IPS DF 4.7 (cell line): ENCODE results near the gene SLC17A9.

ENCODE experiments used
- DNase-seq: peaks from one replicate; pipeline ENCODE4 v3.0.0-alpha.2; 2013; ENCODE audit warnings: low spot score; ENCODE audit errors: extremely low read depth

The SLC17A9 gene

GRCh38 chr20:62967628-62968351, 15.3 kb downstream of the SLC17A9 start:
- DNase-seq, result no peak

DNA sequence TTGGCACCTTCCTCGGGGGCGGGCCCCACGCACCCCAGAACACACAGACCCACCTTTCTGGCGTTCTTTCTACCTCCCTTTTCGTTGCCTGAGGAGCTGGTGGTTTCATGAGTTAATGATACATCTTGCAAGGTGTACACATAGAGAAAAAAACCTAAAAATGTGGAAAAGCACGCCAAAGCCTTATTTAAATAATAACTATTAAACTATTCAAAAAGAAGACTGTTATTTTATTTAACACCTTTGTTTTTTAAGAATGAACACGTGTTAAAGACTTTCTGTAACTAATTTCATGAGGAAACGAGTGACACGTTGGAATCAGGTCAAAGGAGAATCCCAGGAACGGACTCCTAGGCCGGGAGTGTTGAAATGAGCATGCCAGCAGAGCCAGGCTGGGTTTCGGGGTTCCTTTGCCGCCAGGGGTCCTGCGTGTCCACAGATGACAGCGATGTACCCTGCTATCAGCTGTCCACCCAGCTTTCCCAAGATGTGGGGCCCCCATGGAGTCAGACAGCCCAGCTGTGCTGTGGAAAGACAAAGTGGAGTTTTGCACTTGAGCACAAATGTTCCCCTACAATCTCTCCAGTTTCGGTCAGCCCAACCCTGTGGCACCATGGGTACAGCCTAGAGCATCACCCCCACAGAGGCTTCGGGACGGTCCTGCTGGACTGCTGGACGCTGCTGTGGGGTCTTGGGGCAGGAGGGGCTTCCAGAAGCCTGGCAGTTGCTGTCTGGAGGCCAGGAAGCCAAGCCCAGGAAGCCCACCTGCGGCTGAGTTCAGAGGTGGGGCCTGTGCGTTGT, 16.1 kb downstream of the SLC17A9 start:
- no peak for DNase-seq

DNA sequence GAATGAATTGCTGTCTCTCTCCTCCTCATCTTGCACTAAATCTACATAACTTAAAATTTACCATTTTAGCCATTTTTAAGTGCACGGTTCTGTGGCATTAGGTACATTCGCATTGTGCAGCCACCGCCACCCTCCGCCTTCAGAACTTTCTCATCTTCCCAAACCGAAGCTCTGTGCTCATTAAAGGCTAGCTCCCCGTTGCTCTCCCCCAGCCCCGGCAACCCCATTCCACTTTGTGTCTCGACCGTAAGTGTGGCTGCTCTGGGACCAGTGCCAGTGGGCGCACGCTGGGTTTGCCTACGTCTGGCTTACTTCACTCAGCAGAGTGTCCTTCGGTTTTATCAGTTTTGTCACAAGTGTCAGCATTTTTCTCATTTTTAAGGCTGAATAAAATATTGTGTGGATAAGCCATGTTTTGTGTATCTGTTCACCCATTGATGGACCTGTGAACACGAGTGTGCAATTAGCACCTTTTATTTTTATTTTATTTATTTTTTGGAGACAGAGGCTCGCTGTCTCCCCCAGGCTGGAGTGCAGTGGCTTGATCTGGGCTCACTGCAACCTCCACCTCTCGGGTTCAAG, 16.8 kb downstream of the SLC17A9 start:
- DNase-seq, result no peak

DNA sequence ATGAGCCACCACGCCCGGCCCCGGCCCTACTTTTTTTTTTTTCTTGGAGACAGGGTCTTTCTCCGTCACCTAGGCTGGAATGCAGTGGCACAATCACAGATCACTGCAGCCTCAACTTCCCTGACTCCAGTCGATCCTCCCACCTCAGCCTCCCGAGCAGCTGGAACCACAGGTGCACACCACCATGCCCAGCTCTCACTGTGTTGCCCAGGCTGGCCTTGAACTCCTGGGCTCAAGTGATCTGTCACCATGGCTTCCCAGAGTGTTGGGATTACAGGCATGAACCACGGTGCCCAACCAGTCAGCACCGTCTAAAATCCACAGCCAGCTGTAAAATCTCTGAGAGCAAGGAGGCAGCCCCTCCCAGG, 17.4 kb downstream of the SLC17A9 start:
- no peak for DNase-seq

DNA sequence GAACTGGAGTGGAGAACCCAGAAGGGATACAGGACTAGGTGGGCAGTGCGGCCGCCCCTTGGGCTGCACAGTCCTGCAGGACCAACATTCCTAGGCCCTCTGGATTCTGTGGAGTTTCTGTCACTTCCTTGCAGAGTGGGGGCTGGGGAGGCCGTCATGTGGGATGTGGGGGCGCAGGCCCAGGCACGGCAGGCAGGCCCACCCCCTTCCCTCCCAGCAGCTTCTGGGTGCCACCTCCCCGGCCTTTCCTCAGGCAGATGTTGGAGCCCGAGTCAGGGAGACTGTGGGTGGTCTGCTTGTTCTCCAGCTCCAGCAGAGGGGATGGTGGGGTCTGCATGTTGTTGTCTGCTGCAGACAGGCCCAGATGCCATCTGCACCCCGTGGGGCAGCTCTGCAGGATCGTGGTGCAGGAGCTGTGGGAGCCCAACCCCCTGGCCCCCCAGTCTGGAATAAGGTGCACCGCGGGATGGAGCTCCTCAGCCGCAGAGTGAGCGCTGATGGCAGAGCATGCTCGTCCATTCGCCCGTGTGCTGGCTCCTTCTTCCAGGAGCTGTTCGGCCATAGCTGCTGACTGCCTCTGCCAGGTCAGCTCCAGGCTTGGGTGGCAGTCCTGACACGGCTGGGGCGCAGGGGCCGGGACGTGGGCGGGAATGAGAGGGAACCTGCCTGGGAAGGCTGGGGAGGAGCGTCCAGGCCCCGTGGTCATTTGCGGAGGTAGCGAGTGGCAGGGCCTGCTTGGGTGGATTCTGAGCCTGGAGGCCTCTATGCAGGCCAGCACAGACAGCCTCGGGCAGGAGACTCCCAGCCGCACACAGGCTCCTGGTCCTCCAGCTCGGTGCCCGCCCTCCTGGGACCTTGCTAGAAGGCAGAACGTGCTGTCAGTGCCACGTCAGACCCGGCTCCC, 18.1 kb downstream of the SLC17A9 start:
- no peak for DNase-seq

GRCh38 chr20:62971211-62971949, 18.9 kb downstream of the SLC17A9 start:
- DNase-seq, result no peak

DNA sequence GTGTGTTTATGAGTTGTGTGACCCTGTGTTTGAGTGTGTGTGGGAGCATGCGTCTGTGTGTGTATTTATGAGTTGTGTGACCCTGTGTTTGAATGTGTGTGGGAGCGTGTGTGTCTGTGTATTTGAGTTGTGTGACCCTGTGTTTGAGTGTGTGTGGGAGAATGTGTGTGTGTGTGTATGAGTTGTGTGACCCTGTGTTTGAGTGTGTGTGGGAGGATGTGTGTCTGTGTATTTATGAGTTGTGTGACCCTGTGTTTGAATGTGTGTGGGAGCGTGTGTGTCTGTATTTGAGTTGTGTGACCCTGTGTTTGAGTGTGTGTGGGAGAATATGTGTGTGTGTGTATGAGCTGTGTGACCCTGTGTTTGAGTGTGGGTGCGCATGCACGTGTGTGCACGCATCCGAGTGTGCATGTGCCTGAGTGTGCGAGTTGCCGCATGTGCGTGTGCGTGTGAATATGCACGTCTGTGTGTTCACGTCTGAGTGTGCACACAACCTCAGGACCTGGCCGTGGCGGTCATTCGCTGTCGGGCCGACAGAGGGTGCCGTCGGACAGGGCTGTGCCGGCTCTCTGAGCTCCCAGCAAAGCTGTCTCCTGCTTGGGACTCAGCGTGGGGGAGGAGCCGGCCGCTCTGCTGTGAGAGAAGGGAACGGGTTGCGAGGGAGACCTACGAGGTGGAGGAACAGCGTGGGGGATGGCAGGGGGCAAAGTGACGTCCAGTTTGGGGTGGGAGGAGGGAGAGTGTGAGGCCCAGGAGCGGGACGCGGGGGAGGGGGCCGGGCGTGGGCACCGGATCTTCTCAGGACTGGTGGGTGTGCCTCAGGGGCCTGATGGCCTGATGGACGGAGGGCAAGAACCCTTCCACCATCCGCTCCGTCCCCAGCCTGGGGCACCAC, 19.7 kb downstream of the SLC17A9 start:
- DNase-seq, result peak; percentile 46

DNA sequence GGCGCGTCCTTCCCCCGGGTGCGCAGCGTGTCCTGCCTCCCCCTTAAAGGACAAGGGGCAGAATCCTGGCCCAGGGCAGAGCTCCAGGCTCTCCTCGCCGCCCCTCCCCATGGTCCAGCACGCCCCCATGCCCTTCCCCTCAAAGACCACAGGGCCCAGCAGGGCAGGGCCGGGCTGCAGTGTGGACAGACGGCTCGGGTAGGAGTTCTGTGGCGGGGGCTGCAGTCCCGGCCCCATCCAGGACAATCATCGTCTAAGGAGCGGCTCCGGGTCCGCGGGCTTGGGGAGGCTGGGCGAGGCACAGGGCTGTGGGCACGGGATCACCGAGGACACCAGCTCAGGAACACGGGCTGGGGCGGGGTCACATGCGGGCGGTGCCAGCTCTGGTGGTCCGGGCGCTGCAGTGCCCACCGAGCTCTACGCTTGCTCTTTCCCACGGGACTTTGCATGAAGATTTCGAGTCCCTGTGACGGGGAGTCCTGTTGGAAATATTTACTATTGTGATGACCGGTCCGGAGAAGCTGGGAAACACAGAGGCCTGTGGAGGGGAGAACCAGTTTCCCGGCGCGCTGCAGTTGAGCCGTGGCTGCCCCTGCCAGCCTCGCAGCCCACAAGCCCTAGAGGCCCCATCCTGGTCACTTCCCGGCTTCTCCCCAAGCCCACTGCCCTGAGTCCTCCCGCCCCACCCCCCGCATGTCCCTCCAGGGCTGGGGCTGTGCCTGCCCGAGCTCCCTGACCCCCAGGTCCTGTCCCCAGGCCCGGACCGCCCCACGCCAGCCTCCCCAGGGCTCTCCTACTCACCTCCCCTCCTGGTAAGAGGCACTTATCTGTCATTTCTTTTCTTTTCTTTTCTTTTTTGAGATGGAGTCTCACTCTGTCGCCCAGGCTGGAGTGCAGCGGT, 20.6 kb downstream of the SLC17A9 start:
- DNase-seq, result no peak

DNA sequence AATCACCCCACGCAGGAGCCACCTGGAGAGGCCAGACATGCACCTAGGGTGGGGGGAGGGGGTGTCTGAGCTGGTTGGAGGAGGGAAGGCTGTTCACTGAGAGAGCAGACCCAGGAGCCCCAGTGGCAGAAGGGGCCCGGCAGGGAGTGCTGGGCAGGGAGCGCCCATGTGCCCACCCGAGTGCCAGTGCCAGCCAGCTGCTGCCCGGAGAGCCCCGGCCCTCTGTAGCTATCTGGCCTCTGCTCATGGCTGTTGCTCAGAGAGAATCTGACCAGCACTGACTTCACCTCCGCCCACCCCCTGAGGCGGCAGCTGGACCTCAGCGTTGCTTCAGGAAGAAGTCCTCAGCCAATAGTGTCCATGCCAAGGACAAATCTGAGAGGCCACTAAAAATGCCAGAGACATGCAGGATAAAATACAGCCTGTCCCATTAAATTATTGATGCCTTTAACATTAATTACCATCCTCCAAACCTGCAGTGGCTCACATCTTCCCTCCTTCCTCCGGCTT, 22.8 kb downstream of the SLC17A9 start:
- no peak for DNase-seq

GRCh38 chr20:62975812-62976508, 23.5 kb downstream of the SLC17A9 start:
- DNase-seq, result no peak

DNA sequence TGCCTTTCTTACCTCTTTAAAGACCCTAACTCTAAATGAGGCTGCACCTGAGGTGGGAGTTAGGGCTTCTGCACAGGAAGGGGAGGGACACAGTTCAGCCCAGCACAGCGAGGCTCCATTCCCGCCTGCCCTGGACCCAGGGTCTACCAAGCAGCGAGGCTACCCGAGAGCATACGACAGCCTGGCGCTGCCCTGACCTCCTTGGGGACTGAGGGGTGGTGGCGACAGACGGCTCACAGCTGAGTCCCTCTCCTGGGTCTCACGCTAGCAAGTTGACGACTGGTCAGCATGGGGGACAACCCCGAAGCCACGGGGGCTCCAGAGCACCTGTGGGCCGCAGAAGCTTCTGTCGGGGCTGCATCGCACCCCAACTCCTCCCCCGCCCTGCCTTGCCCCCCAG, 24.4 kb downstream of the SLC17A9 start:
- DNase-seq, result no peak

DNA sequence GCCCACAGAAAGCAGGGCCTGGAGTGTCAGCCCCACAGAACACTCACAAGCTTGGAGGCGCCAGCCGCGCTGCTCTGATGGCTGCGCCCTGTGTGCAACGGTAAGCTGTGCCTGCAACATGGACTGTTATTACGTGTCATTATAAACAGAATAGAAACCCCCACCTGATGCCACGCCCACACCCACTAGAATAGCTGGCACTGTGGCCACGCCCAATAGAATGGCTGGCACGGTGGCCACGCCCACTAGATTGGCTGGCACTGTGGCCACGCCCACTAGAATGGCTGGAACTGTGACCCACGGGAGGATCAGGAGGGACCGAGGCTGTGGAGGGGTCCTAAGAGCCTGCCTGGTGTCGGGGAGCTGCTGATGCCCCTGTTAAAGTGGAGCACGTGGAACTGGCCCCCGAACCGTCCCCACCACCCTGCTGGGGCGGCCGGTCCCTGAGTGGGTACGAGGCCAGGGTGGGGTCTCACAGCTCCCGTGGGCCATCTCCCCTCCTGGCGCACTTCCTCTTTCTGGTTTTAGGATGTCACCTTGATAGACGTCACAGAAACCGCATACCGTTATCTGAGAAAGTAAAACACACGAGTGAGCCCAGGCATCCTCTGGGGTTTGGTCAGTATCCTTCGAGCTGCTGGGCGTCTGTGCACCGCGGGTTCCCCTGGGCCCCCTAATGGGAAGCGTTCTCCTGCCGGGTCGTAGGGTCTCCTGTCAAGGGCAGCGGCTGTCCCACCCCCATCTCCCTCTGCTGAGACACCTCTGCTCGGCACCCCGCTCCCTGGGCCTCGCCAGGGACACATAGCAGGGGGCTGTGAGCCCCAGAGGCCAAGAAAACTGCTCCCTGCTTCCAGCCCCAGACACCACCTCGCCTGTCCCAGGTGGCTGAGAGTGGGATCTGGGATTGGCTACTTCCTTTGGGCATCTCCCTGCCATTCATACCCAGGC, 25.4 kb downstream of the SLC17A9 start:
- DNase-seq, result no peak

DNA sequence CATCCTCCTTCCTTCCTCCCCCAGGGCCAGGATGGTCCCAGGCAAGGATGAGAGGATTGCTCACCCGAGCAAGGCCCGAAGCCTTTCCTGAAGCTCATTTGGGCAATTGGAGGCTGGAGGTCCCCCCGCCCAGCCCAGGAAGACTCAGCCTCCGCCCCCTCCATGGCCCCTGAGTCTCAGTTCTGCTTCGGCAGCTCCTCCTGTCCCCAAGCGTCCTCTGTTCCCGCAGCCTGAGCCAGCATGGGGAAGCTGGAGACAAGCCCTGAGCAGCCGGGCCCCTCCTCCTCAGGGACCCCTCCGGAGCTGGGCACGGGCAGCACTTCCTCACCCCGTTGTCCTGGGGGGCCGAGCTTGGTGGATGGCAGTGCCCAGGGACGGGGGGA, 26.0 kb downstream of the SLC17A9 start:
- no peak for DNase-seq

DNA sequence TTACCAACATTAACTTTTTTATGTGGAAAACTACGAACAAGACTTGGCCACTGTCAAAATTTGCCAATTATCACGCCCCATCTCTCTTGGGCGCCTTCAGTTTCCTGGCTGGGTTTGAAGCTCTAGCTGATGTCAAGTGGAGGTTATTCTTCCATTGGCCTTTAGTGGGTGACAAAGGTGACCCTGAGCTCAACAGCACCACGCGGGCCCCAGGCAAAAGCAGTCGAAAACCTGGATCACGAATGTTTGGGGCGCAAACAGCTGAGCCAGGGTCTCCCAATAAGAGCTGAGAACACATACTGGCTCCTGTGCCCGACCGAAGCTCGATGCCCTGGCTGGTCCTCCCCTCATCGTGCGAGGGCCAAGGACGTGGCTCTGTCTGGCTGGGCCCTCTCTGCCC, 26.8 kb downstream of the SLC17A9 start:
- no peak for DNase-seq

- no peak for DNase-seq
Measured at GRCh38 chr20:62979876-62980373, 27.4 kb downstream of the SLC17A9 start.

GRCh38 chr20:62980380-62980960, 28.0 kb downstream of the SLC17A9 start:
- no peak for DNase-seq
